ENCODE results near the gene SEC23IP. TPM values are rescaled to one million over a fixed set of nuclear protein-coding genes. Genes with fewer than 3 reads are reported as not detected.

SEC23IP gene
- total RNA-seq, 1 donor from 2014 or later = 25.3 TPM

DNA sequence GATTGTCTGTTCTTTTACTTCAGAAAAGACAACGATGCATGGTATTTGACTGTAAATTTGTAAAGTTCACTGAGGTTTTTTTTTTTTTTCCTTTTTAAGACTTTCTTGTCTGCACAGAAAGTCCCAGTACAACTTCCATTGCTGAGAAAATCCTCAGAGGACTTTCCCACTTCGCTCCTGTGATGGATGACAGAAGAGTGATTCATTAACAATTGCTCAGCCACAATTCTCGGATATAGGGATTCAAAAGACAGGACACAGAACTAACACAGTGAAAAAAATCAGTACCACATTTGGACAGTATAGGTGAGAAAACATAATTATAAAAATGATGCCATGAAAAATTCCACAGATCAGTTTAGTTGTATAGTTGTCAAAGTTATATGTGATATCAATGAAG, 48.0 kb downstream of the SEC23IP start:
- no peak for DNase-seq

DNA sequence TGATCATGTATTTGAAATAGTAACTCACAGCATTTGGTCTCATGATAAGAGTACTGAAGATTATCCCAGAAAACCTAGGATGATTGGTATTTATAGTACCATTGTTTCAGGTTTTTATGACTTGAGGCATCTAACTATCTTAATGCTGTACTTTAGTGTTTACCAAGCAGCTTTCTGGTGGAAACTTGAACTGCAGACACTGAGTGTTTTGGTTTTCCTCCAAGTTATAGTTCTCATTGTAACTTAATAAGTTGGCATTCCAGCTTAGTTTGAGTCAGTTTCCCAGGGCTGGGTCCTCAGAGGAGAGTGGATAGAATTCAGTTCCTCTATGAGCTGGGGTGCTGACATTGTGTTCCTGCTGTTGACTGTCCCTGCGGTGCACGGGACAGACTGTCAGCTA, 50.4 kb downstream of the SEC23IP start:
- no peak for DNase-seq

DNA sequence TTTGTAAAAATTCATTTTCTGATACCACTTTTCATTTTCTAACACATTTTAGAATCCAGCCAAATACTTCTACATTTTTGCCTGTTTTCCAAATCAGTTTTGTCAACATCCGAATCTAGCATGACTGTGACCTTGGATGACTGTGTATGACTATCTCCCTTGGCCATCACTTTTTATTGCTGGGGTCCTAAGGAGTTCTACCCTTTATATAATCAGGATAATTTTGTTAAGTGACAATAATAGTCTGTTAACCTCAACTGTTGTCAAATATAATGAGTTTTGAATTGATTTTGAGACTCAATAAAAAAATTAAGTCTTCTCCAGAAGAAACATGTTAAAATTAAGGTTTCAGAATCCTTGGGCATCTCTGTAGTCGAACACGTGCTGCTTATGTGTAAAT, 53.3 kb downstream of the SEC23IP start:
- DNase-seq = no peak

DNA sequence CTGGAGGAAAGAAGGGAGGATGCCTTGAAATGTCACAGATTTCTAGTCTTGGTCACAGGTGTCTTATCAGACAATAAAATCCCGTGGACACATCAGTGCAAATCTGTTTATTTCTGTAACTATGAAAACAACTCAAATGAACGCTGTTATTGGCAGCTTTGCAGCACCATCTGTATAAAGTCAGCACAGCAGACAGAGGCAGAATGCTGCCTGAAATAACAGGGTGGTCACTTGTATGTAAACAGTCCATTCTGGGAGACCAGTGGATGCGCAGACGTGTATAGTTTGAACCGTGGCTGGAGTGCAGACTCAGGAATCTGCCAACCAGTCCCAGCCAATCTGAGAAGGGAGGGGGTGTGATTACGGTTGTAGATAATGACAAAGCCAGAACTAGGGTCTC, 54.8 kb downstream of the SEC23IP start:
- DNase-seq = peak; percentile 64

DNA sequence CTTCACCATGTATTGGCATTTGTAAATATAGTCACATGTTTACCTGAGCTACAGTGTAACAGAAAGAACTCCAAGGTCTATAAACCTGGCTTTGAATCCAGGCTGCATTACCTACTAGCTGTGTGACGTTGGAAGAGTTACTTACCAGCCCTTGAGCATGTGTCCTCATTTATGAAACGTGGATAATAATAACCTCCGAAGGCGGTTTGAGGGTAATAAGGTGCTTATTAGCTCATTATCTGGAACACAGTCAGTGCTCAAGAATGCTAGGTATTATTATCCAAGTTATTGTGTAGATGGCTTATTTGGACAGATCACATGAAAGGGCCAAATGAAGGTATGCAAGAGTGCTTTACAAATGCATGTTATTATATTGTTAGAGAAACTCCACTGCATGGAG, 64.9 kb downstream of the SEC23IP start:
- no peak for DNase-seq

DNA sequence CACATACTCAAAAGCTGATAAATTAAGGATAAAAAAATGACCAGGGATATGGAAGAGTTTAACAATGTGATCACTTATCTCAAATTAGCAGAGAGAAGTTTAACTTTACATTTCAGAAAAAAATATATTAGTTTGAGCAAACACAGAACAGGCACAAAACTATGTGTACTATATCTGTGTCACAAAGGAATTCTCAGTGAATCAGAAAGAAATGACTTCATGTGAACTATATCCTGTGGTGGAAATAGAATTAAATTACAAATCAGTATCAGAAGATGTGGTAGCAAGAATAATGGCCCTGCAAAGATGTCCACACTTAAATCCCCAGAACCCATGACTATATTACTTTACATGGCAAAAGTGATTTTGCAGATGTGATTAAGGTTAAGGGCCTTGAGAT, 70.3 kb downstream of the SEC23IP start:
- DNase-seq = no peak

DNA sequence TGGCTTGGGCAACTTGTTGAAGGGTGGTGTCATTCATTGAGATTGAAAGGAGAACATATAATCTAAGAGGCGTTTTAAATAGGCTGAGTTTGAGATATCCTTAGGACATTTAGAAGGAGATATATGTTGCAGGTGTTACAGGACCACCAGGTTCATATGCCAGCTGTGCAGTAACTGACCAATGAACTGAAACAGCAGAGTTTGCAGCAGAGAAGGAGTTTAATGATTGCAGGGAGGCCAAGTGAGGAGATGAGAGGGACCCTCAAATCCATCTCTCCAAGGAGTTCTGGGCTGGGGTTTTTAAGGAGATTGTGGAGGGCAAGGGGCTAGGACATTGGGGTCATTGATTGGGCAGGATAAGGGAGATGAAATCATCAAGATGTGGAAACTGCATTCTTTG, 74.5 kb downstream of the SEC23IP start:
- no peak for DNase-seq

DNA sequence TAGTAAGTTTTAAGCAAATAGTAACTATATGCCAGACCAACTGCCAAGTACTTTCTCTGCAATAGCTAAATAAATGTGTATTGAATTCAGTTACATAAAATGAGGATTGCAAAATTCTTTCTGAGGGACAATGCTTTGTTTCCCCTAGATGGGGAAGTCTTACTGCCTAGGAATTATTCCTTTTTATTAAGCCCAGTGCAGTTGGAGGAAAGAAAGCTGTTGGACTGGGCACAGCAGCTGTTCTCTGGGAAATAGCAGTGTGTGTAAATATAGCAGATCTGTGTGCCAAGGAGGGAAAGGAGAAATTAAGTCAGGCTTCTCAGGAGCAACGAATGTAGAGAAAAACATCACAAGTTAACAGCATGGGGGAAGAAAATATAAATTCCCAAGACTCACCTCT, 77.1 kb downstream of the SEC23IP start:
- peak; percentile 12 for DNase-seq

DNA sequence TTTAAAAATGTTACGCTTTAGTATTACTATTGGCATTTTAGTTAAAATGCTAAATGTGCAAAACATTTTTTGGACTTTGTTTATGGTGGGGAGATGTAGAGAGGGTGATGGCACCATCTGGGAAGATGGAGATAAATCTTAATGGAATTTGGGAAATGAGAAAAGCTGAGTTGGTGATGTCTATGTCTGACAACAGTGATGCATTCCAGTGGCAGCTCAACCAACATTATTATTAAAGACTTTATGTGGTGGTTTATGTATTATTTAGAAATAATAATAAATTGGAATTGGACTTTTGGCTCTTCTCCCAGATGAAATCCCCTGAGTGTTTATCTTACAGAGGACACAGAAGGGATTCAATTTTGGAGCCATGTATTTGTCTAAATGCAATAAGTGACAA, 77.6 kb downstream of the SEC23IP start:
- DNase-seq = no peak

DNA sequence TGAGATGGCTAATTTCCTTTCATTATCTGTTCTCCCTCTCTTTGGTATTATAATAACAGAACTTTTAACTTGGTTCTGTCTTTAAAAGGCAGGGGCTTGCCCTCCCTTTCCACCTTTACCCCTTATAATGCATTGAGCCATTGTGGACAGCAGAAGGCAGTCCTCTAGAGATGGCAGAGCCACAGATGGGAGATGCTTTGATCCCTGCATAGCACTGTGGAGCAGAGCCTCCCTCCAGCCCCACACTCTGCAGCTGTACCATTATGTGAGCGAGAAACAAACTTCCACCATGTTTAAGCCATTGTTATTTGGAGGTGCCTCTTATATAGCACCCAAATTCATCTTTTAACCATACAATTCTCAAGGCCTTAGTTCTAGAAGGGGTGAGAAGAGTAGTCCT, 78.4 kb downstream of the SEC23IP start:
- DNase-seq = no peak

DNA sequence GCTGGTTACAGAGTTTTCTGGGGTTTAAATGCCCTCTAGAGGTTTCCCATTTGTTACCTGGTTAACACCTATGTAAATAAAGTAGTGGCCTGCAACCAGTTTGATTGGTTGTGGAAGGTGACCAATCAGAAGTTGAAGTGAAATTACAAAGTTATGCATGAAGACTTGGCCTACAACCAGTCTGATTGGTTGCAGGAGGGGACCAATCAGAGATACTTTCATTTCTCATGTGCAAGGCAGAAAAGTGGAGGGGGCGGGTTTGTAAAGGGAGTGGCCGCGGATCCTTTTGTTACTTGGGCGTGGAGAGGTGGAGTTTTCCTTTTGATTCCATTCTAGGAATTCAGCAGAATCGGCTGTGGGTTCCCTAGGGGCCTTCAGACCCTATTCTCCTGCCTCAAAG, 80.8 kb downstream of the SEC23IP start:
- no peak for DNase-seq

DNA sequence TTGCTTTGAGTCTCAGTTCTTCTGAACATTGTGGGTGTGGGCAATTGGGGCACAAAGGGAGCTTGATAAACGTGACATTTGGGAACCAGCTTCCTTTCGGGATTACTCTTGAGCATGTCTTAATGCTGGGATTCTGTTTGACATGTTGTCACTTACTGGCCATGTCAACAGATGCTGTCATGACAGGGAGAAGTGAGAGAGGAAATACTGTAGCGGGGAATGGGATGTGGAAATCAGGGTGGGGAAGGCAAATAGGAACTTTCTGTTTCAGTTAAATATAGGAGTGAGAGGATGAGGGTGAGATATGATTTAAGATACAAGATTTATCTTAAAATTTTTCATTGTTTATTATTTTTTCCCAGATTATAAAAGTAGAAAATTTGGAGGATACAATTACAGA, 83.9 kb downstream of the SEC23IP start:
- no peak for DNase-seq

DNA sequence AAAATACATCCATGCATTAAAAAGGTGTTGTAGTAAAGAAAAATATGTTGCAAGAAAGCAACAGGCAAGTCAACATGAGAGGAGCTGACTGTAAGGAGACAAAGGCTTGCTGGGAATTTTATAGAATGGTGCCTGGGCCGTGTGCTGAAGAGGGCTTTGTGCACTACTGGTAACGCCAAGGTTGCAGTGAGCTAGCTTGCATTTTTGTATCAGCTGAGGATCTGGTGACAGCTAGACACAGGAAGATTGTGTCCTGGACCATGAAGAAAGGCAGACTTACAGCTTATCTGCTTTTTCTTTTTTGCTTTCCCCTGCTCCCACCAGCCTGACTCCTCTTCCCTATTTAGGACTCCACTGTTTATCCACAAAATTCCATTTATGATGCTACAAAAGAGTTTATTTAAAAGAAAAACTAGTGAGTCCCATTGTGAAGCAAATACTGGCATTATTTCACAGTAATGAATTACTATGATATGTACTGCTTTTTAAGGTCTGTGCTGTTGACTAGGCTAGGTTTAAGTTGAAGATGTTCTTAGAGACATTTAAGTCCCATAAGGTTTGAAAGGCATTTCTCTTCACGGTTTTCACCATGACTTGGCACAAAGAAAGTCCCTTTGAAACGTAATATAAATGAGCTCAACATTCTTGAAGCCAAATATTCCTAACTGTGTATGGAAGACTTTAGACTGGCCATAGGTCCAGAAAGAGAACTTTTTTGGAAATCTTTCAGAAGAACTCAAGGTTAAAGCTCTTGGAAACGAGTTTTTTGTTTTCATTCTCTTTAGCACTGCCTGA, 88.6 kb downstream of the SEC23IP start:
- DNase-seq = peak; percentile 57

DNA sequence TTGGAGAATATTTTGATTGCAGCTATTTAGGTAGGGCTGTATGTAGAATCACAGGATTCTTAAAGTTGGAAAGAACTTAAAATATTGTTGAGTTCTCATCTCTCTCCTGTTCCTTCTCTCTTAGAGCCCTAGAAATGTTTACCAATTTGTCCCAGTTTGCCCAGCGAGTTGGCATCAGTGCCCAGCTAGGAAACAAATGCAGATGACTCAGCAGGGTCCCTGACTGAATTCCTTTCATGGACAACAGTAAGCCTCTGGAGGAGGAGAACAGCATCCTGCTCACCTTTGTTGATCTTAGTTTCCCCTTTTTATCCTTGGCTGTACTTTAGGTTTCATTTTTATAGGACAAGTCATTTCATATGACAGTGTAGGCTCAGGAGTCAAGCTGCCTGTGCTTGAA, 89.3 kb downstream of the SEC23IP start:
- DNase-seq = no peak

DNA sequence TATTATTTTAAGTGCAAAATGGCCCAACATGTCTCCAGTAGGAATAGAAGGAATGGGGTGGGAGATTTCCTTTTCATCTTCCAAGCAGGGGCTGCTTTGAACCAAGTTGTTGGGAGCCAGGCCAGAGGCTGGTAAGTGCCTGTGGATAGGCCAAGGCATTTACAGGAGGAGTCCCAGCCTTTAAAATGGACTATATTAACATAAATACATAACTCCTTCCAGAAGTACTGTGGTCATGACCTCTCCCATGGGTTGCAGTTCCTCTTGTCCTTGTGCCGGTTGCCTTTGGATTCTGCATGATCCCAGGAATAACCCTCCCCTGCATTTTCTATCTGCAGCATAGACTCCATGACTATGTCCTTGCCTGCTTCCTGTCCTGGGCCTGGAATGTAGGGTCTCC, 95.8 kb downstream of the SEC23IP start:
- DNase-seq = no peak

DNA sequence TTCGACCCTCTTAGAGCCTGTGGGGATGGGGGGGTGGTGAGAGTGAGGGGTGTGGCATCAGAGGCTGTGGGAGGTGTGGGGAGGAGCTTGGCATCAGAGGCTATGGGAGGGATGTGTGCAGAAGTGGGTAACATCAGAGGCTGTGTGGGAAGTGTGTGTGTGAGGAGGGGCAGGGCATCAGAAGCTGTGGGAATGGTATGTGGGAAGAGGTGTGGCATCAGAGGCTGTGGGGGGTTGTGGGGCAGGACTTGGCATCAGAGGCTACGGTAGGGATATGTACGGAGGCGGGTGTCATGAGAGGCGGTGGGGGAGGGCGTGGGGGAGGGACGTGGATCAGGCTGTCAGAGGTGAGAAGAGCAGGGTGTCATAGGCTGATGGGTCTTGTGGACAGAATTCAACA, 97.4 kb downstream of the SEC23IP start:
- DNase-seq = no peak

DNA sequence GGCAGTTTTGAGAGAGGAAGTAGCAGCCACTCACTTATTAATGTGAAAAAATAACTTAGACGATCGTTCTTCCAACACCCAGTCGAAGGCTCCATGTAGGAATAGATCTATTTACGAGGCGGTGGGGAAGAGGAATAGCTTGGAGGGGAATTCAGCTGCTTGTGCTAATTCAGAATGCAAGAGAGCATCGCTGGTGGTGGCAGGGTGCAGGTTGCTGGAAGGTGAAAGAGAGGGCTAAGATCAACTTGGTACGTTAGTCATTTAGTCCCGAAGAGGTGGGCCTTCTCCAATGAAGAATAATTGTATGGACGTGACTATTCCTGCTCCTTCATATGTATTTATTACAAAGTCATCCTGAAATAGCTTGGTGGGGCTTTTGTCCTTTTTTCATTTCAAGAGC, 98.5 kb downstream of the SEC23IP start:
- no peak for DNase-seq

DNA sequence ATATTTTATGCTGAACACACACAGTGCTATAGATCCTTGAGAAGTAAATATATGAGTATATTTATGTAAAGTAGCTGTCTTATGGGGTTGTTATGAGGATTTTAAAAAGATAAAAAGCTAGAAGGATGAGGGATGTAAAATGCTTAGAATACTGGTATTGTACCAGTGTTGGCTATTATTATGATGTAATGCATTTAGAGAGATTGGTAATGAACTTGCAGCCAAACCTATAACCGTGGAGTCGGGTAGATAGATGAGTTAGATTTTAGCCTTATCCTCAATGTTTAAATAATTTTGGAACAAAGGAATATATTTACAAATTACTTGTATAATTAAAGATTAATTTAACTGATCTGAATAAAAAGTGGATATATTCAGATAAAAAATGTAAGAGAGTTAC, 99.3 kb downstream of the SEC23IP start:
- DNase-seq = no peak

Small RNA genes within 50 kb of the gene (small RNA-seq; reads per million reads assigned to genes)
- gene MIR4682 (ENCODE audit: low replicate concordance) = not detected

Other genes starting within 250 kb of the SEC23IP start
- gene BAG3, start 241.3 kb upstream of the SEC23IP start, total RNA-seq = 27.5 TPM
- 24.6 TPM for gene INPP5F, start 166.7 kb upstream of the SEC23IP start, total RNA-seq
- 41.5 TPM for gene MCMBP, start 19.9 kb upstream of the SEC23IP start, total RNA-seq

Data from tongue (tissue), 3 donors.